HepG2 (cell line): ENCODE data around the gene NKD1. TPM values are rescaled to one million over a fixed set of nuclear protein-coding genes. Genes with fewer than 3 reads are reported as not detected.

Source experiments
- ATF3 ChIP-seq: sonication (generic); formaldehyde crosslinking; IDR thresholded peaks from 2 replicates; pipeline ENCODE4 v1.4.0; 2020; ENCODE audit warnings: missing genetic modification reagents
- GLI4 ChIP-seq: sonication (generic); formaldehyde crosslinking; IDR thresholded peaks from 2 replicates; pipeline ENCODE4 v1.5.1; 2020; ENCODE audit warnings: missing genetic modification reagents, mild to moderate bottlenecking, moderate library complexity, borderline replicate concordance
- HNF1A ChIP-seq, 2 experiments: sonication (generic) in 1 of 2; formaldehyde crosslinking in 1 of 2; IDR thresholded peaks; 2 replicates each; pipeline versions ENCODE4 v1.4.0 to v1.6.1; 2016 to 2020; ENCODE audit warnings: borderline replicate concordance in 1 of 2, low read depth in 1 of 2, mild to moderate bottlenecking in 1 of 2, missing genetic modification reagents in 1 of 2
- JUN ChIP-seq: sonication (generic); formaldehyde crosslinking; IDR thresholded peaks from 2 replicates; pipeline ENCODE4 v1.4.0; 2020; ENCODE audit warnings: mild to moderate bottlenecking, missing genetic modification reagents
- MNT ChIP-seq: fragments of 450-650 bp; IDR thresholded peaks from 2 replicates; pipeline ENCODE4 v1.6.1; 2016
- NFE2L2 ChIP-seq: fragments of 150-350 bp; IDR thresholded peaks from 2 replicates; pipeline ENCODE4 v1.6.1; 2014; ENCODE audit warnings: low read length
- RNF219 ChIP-seq: sonication (generic); formaldehyde crosslinking; IDR thresholded peaks from 2 replicates; pipeline ENCODE4 v1.5.0; 2020; ENCODE audit warnings: mild to moderate bottlenecking, missing genetic modification reagents
- SALL2 ChIP-seq: sonication (generic); formaldehyde crosslinking; IDR thresholded peaks from 2 replicates; pipeline ENCODE4 v1.8.1; 2023; ENCODE audit warnings: mild to moderate bottlenecking, missing genetic modification reagents, inconsistent platforms
- SKIL ChIP-seq: sonication (generic); formaldehyde crosslinking; IDR thresholded peaks from 2 replicates; pipeline ENCODE4 v1.8.0; 2022; ENCODE audit warnings: missing genetic modification reagents, mild to moderate bottlenecking, moderate library complexity, borderline replicate concordance
- SMC3 ChIP-seq: IDR thresholded peaks from 2 replicates; pipeline ENCODE4 v1.6.1; 2011; ENCODE audit warnings: low read length, improper control_type of control experiment
- SP1 ChIP-seq, 2 experiments: fragments of 450-650 bp in 1 of 2; sonication (generic) in 1 of 2; formaldehyde crosslinking in 1 of 2; IDR thresholded peaks; 2 replicates each; pipeline versions ENCODE4 v1.4.0 to v1.6.1; 2016 to 2020; ENCODE audit warnings: missing genetic modification reagents in 1 of 2
- SRSF1 ChIP-seq: fragments of 200-400 bp; formaldehyde crosslinking; optimal IDR thresholded peaks from 2 replicates; pipeline ENCODE3; 2017; ENCODE audit warnings: mild to moderate bottlenecking, low read depth, low read length, moderate library complexity
- ZC3H4 ChIP-seq: sonication (generic); formaldehyde crosslinking; IDR thresholded peaks from 2 replicates; pipeline ENCODE4 v1.4.0; 2020; ENCODE audit warnings: missing genetic modification reagents, borderline replicate concordance
- ZNF567 ChIP-seq: sonication (generic); formaldehyde crosslinking; IDR thresholded peaks from 2 replicates; pipeline ENCODE4 v1.8.1; 2023; ENCODE audit warnings: mild to moderate bottlenecking, missing genetic modification reagents, borderline replicate concordance
- ZNF724P ChIP-seq: sonication (generic); formaldehyde crosslinking; IDR thresholded peaks from 2 replicates; pipeline ENCODE4 v1.8.0; 2022; ENCODE audit warnings: missing genetic modification reagents, borderline replicate concordance
- ZNF775 ChIP-seq: sonication (generic); formaldehyde crosslinking; IDR thresholded peaks from 2 replicates; pipeline ENCODE4 v1.4.0; 2020; ENCODE audit warnings: missing genetic modification reagents, mild to moderate bottlenecking, moderate library complexity, borderline replicate concordance
- polyA plus RNA-seq, 8 experiments: library from polyadenylated mRNA; depleted of rRNA in 3 of 8; stranded (reverse) in 7 of 8; unstranded in 1 of 8; fragments of >200 nt; fragmentation: Illumina TruSeq in 4 of 8; extraction: Trizol in 4 of 8; gene quantifications; 2 replicates each; pipeline versions ENCODE4 v1.2.1 to v1.2.3, GENCODE V29; 2011 to 2016; ENCODE audit warnings: low read depth in 4 of 8, missing spikeins in 1 of 8, mixed read lengths in 1 of 8; ENCODE audit not compliant: insufficient read depth in 1 of 8
- total RNA-seq, 5 experiments: library from RNA; depleted of rRNA; stranded (reverse); fragments of >200 nt; fragmentation: Illumina TruSeq; extraction: Trizol; gene quantifications; 2 replicates each; pipeline ENCODE4 v1.2.3, GENCODE V29; 2016; ENCODE audit warnings: low read depth in 1 of 5

The NKD1 gene
- total and polyA plus RNA-seq, 2 of the 13 experiments (the other 11 are each of a cell fraction or from before 2014, with no cell fraction given), result 70.4 to 121 TPM

- TF ChIP-seq SKIL (CRISPR knock-in tag) (peak; percentile 64; the same call in 1 of the 2 replicates), MNT (no peak), SALL2 (CRISPR knock-in tag) (peak; percentile 92), SMC3 (no peak), ZNF567 (CRISPR knock-in tag) (0 out of 2 replicates have a peak, but pooled peaks have one; percentile 25), RNF219 (no peak), SRSF1 (no peak), JUN (CRISPR knock-in tag) (no peak), ZNF724P (CRISPR knock-in tag) (no peak), HNF1A (IDR thresholded peaks at IDR 0.05; ENCODE audit: low read depth) (peak; percentile 69; the same call in 1 of the 2 replicates), HNF1A (CRISPR knock-in tag; IDR thresholded peaks at IDR 0.05; ENCODE audit: borderline replicate concordance) (peak; percentile 93), ZNF775 (CRISPR knock-in tag) (0 out of 2 replicates have a peak, but pooled peaks have one; percentile 82), ATF3 (CRISPR knock-in tag) (peak; percentile 69), GLI4 (0 out of 2 replicates have a peak, but pooled peaks have one; percentile 22), ZC3H4 (CRISPR knock-in tag) (peak; percentile 36; the same call in 1 of the 2 replicates), SP1 (IDR thresholded peaks at IDR 0.05) (no peak), SP1 (CRISPR knock-in tag; IDR thresholded peaks at IDR 0.05) (no peak), NFE2L2 (no peak)
Observed at GRCh38 chr16:50530277-50531236, 17.6 kb upstream of the NKD1 start (continued).
